Mesenteric fat pad (tissue), 1 donor: ENCODE data around the gene YIPF2. TPM values are rescaled to one million over a fixed set of nuclear protein-coding genes. Genes with fewer than 3 reads are reported as not detected.
A peak's percentile ranks its signal among the peaks of the same experiment; 100 is the strongest.
"Not testable (repeated sequence)": the region's sequence is repeated elsewhere in the genome, so short reads cannot be mapped to it uniquely, and the experiment has no call there.

Source experiments
- DNase-seq: peaks from one replicate; pipeline ENCODE4 v3.0.0-alpha.2; 2020; ENCODE audit warnings: low spot score
- total RNA-seq: library from RNA; stranded (reverse); fragmentation: NEBNext Ultra II Directional; extraction: Animal tissue kit (Norgen Biotek cat#: 25700); gene quantifications from one replicate; pipeline ENCODE4 v1.2.1, GENCODE V29; 2021
- donor health status: DM: yes; HTN: yes; CAD: no.

YIPF2 gene
- total RNA-seq, 1 donor from 2014 or later: 28.4 TPM

DNA sequence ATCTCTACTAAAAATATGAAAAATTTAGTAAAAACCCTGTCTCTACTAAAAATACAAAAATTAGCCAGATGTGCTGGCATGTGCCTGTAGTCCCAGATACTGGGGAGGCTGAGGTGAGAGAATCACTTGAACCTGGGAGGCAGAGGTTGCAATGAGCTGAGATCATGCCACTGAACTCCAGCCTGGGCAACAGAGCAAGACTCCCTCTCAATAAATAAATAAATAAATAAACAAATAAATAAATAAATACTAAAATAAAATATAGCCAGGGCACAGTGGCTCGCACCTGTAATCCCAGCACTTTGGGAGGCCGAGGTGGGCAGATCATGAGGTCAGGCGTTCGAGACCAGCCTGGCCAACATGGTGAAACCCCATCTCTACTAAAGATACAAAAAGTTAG, 15.0 kb upstream of the YIPF2 start:
- not testable (repeated sequence) for DNase-seq

DNA sequence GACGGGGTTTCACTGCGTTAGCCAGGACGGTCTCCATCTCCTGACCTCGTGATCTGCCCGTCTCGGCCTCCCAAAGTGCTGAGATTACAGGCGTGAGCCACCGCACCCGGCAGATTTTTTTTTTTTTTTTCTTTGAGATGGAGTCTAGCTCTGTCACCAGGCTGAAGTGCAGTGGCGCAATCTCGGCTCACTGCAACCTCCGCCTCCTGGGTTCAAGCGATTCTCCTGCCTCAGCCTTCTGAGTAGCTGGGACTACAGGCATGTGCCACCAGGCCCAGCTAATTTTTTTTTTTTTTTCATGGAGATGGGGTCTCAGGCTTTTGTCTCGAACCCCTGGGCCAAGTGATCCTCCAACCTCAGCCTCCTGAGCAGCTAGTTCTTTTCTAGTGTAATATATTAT, 13.2 kb upstream of the YIPF2 start:
- not testable (repeated sequence) for DNase-seq

DNA sequence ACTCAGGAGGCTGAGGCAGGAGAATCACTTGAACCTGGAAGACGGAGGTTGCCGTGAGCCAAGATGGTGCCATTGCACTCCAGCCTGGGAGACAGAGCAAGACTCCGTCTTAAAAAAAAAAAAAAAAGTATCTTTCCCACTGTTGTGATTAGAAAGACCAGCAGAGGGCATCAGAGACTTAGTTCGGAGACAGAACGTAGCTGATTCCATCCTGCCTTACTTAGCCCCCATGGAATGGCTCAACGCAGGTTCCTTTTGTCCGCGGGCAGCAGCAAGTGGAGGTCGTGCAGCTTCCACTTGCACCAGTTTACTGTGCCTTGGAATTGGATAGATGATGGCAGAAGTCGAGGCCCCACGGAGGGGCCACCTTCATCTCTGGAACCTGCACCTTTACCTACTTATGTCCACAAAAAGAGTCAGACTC, 8.2 kb upstream of the YIPF2 start:
- DNase-seq: no peak

DNA sequence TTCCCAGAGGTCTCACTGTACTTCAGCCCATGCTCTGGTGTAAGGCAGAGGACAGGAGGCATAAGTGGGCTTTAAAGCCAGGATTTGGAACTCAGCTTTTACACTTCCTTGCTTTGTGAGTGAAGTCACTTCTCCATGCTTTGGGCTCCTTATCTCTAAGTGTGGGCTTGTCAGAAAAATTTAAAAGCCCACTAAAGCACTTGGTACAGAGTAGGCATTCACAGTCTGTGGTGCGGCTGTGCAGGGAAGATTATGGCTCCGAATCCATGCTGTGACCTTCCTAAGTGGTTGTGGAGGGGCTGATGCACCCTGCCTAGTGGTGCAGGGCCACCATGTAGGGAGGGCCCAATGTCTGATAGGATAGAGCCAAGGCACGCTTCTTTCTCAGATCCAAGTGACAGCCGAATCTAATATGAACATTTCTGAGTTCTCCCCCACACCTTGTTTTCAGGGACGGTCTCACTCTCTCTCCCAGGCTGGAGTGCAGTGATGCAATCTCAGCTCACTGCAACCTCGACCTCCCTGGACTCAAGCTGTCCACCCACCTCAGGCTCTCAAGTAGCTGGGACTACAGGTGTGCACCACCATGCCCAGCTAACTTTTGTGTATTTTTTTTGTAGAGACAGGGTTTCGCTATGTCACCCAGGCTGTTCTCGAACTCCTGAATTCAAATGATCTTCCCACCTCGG, 7.1 kb upstream of the YIPF2 start:
- DNase-seq: no peak

DNA sequence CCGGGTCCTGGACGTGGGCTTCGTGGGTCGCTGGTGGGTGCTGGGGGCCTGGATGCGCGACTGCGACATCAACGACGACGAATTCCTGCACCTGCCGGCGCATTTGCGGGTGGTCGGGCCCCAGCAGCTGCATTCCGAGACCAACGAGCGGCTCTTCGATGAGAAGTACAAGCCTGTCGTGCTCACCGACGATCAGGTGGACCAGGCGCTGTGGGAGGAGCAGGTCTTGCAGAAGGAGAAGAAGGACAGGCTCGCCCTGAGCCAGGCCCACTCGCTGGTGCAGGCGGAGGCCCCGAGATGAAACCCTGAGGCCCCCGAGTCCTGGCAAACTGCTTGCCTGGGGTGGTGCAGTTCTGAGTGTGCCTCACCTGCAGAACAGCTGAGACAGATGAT, 959 bp upstream of the YIPF2 start:
- no peak for DNase-seq

DNA sequence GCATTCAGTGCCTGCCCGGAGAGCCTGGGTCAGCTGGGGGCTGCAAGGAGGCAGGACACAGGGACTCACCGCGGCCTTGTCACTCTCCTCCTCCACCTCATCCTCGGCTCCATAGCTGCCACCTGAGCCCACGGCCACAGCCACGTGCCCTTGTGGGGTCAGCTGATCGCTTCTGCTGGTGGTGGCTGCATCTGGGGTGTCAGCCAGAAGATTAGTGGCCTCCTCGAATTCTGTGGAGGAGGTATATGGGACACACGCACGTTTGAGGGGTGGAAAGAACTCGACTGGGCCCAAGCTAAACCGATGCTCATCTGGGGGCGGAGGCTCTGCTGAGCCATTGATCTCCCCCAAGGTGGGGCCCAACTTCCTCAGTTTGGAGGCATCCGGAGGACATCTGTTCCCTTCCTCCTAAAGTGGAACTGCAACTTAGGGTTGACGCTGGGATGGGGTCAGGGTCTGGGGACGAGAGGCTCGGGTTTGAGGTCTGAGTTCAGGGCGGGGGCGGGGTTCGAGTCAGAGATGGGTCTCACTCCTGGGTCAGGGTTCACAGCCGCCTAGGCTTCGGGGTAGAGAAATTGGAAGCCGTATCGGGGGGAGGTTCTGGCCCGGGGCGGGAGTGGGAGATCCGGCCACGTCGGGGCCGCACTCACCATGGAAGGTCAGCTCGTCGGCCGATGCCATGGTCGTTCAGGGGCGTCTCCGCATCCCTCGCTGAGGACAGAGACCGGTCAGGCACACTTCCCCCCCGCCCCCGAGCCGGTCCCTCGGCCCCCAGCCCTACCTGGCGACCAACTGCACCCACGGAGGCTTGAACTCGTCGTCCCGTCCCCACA, 493 bp downstream of the YIPF2 start:
- no peak for DNase-seq

DNA sequence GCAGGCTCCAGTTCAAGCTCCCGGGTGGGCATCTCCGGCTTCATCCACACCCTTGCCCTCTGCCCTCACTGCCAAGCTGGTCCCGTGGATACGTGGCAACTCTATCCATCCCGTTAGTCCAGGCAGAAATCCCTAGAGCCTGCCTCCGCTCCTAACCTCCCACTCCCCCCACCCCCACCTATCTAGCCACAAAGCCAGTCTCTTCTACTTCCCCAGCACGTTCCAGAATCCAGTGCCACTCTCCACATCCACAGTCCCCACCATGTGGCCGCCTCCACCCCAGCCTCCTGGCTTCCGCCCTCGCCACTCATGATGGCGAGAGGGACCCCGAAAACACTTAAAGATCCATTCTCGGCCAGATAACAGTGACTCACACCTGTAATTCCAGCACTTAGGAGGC, 3.8 kb downstream of the YIPF2 start:
- DNase-seq: no peak

DNA sequence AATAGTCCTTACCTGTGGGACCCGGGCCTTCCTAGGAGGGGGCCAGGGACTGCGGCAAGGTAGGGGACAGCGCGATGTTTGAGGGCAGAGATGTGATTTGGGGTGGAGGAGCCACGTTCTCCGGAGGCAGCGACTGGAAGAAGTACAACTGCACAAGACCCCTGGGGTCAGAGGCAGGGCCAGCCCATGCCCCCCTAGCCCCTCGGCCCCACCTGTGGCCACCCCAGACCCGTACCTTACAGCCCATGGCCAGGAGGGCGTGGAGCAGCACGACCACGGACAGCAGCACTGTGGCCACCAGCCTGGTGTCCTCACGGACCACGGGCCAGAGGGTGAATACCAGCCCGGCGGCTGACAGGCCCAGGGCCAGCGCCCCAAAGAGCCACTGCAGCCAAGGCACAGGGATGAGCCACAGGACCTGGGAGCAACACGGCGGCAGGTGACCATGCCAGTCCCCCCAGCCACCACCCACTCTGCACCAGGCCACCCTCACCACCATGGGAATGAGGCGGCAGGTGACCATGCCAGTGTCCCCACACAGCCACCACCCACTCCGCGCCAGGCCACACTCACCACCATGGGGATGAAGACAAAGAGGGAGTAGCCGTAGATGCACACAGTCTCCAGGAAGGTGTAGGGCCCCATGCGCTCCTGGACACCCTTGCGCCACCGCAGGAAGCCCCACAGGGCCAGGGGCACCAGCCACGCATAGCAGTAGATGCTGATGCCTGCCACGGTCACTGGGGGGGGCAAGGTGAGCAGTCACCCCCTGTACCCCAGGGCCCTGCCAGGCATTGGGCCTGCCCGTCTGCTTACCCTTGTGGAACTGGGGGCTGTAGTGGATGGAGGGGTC, 5.0 kb downstream of the YIPF2 start:
- DNase-seq: no peak

DNA sequence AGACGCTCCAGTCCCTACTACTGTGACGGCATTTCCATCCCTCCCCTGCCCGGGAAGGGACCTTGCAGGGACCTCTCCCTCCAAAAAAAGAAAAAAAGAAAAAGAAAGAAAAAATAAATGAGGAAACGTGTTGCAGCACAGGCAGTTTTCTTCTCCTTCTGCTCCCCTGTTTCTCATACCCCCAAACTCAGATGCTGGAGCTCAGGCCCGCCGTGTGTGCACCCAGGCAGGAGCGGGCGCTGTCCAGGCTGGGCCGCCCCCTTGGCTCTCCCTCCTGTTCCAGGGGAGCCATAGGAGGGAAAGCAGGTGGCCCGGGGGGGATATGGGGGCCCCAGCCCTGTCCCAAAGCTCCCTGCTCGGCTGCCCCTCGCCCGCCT, 5.8 kb downstream of the YIPF2 start:
- DNase-seq: no peak

DNA sequence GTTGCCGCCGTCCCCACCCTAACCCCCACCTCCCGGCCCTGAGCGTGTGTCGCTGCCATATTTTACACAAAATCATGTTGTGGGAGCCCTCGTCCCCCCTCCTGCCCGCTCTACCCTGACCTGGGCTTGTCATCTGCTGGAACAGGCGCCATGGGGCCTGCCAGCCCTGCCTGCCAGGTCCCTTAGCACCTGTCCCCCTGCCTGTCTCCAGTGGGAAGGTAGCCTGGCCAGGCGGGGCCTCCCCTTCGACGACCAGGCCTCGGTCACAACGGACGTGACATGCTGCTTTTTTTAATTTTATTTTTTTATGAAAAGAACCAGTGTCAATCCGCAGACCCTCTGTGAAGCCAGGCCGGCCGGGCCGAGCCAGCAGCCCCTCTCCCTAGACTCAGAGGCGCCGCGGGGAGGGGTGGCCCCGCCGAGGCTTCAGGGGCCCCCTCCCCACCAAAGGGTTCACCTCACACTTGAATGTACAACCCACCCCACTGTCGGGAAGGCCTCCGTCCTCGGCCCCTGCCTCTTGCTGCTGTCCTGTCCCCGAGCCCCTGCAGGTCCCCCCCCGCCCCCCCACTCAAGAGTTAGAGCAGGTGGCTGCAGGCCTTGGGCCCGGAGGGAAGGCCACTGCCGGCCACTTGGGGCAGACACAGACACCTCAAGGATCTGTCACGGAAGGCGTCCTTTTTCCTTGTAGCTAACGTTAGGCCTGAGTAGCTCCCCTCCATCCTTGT, 6.4 kb downstream of the YIPF2 start:
- no peak for DNase-seq

DNA sequence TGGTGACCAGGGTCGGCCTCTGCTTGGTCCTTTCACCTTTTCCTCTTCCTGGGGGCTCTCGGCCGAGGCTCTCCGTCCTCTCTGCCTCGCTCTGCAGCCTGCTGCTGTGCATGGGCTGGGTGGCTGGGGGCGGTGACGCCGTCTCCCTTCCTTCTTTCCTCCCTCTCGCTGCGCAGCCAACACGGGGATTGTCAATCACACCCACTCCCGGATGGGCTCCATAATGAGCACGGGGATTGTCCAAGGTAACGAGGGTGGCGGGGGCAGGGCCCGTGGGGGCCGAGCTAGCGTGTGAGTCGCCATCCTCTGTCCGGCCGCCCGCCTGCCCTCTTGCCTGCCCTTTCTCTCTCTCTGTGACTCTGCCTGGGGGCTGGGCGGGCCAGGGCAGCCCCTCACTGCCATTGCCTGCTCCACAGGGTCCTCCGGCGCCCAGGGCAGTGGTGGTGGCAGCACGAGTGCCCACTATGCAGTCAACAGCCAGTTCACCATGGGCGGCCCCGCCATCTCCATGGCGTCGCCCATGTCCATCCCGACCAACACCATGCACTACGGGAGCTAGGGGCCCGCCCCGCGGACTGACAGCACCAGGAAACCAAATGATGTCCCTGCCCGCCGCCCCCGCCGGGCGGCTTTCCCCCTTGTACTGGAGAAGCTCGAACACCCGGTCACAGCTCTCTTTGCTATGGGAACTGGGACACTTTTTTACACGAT, 7.1 kb downstream of the YIPF2 start:
- DNase-seq: no peak

DNA sequence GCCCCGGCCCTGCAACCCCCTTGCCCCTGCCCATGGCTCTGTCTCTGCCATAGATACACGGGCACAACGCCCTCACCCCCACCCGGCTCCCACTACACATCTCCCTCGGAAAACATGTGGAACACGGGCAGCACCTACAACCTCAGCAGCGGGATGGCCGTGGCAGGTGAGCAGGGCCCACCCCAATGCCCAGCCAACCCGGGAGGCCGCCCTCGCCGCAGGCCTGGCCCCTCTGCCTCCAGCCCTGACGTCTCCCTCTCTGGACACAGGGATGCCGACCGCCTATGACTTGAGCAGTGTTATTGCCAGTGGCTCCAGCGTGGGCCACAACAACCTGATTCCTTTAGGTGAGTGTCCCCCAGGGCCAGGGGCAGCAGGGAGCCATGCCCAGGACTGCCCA, 7.7 kb downstream of the YIPF2 start:
- DNase-seq: no peak

DNA sequence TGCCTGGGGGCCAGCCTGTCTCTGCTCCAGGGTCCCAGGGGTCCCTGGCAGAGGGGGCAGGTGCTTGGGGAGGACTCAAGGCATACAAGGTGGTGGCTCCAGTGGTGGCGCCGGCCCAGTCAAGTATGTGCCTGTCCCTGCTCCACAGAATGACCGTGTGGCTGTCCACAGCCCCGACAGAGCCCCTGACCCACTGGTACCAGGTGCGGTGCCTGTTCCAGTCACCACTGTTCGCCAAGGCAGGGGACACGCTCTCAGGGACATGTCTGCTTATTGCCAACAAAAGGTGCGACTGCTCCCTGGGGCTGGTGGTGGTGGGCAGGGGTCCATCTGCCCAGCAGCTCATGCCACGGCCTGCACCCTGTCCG, 8.2 kb downstream of the YIPF2 start:
- DNase-seq: no peak

DNA sequence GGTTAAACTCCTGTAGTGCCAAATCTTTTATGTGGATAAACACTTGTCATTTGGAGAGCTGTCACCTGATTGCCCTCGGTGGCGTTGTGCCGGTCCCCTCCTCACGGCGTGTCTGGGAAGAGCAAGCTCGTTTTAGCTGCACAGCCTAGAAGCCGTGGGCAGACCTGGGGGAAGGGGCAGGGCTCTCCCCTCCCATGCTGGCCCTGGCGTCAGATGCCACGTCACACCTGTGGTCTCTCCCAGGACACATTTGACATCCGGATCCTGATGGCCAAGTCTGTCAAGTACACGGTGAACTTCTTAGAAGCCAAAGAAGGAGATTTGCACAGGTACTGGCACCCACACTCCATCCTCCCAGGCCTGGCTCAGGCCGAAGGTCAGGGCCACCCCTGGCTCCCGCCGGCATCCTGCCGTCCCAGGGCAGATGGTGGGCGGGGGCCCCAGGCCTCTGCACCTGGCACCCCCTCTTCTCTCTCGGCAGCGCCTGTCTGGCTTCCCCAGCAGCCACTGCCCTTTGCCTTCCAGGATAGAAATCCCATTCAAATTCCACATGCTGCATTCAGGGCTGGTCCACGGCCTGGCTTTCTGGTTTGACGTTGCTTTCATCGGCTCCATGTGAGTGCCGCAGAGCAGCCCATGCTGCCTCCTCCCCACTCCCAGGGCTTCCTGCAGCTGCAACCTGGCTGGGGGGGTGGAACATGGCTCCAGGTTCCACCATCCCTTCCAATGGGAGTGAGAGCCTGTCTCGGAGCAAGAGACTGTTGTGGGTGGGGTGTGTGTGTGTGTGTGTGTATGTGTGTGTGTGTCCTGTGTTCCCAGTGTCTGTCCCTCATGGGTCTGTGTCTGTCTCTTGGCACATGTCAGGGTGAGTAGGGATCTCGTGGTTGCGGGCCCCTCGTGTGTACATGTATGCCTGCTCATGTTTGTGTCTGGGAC, 8.8 kb downstream of the YIPF2 start:
- DNase-seq: no peak

DNA sequence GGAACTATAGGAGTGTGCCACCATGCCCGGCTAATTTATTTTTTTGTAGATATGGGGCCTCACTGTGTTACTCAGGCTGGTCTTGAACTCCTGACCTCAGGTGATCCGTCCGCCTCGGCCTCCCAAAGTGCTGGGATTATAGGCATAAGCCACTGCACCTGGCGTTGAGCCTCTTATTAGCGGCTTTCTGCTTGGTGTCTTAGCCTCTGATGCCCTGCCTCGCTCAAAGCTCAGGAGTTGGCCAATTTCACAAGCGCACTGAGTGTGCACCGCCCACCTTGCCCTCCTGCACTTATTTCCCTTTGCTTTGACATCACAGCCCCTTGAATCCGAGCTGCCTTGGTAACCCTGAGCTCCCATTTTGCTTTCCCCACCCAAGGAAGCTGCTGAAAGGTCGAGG, 10.1 kb downstream of the YIPF2 start:
- DNase-seq: peak; percentile 73

DNA sequence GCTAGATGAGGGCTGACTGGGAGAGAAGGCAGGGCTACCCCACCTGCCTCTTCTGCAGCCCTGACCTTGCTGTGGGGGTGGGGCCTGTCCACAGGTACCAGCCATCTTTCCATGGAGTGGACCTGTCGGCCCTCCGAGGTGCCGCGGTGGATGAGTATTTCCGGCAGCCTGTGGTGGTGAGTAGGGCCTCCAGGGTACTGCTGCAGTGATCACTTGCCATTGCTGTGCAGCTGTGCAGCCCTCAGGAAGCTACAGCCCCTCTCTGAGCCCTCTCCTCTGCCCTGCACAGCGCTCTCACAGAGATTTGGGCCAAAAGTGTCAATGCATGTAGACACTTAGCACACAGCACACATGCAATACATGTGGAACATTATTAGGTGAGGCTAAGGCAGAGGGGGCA, 11.8 kb downstream of the YIPF2 start:
- DNase-seq: no peak

DNA sequence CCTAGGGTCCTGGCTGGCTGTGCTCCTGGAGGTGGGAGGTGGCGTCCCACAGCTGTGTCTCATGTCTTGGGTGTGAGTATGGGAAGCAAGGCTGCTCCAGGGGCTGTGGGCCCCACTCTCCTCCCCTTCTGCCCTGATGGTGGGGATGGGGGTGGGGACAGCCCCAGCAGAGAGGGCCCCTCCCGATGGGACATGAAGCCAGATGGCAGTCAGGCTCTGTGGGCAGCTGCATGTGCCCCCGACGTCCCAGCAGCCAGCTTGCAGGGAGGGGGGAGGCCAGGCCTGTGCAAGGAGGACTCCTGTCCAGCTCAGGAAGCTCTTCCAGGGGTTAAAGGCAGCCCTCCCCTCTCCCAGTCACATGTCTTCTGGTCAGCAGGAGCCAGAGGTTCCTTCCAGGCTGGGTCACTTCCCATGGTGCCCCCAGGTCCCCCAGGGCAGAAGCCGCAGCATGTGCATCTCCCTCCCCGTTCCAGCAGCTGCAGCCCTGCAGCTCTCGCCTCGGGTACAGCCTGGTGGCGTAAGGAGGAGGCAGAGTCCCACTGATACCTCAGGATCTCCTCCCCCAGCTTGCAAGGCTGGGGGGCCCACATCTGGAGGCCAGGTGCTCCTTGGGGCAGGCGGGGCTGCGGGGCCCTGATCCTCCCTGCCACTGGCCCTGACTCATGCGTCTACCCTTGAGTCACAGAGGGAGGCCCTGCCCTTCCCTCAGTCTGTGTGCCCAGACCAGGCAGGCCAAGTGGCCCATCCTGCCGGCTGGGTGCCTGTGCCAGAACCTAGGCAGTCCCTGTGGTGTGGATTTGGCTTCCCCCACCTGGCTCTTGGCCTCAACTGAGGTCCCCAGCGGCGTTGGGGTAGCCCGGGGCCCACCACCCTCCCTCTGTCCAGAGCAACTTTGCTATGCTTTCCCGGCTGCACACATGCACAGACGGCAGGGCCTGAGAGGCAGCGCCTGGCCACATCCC, 13.0 kb downstream of the YIPF2 start:
- DNase-seq: no peak

DNA sequence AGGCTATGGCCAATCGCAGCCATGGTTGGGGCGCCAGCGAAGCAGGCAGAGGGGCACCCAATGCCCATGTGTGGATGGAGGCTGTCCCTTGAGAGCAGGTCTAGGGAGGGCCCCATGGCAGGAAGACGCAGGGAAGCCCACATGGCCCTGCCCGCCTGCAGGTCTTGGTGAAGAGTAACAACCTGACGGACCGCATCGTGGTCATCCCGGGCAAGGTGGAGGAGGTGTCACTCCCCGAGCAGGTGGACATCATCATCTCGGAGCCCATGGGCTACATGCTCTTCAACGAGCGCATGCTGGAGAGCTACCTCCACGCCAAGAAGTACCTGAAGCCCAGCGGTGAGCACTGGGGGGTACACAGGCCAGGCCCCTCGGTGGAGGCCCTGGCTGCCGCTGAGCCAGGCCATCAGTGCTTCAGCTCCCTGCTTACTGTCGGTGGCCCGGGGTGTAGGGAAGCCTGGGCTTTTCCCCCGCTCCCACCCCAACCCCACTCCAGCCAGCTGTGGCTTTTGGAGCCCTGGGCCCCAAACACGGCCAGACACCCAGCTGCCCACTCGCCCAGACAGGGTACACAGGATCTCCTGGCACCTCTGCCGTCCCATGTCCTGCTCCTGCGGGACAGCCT, 14.6 kb downstream of the YIPF2 start:
- no peak for DNase-seq
